Esophagus squamous epithelium (tissue), 5 donors: ENCODE data around the gene SMIM41. TPM values are rescaled to one million over a fixed set of nuclear protein-coding genes. Genes with fewer than 3 reads are reported as not detected.

Experiments used
- DNase-seq: peaks from one replicate; lab custom pipeline; 2025; lab: John Stamatoyannopoulos, UW
- H3K27ac ChIP-seq, 4 donors: fragments of 200-600 bp; sonication (generic); one replicate each; pipeline ENCODE4 v1.5.1; 2016 to 2019; ENCODE audit warnings: mild to moderate bottlenecking in 1 of 4
- H3K27me3 ChIP-seq, 4 donors: fragments of 200-600 bp; sonication (generic); 1 replicate in 3 of 4; 2 replicates in 1 of 4; pipeline versions ENCODE4 v1.5.1 to v1.6.0; 2017 to 2021; ENCODE audit warnings: antibody characterized with exemption in 1 of 4
- H3K36me3 ChIP-seq, 3 donors: fragments of 200-600 bp; sonication (generic); one replicate each; pipeline ENCODE4 v1.5.1; 2016 to 2019
- H3K4me1 ChIP-seq, 3 donors: fragments of 200-600 bp; sonication (generic); one replicate each; pipeline ENCODE4 v1.5.1; 2017 to 2019
- H3K4me3 ChIP-seq, 4 donors: fragments of 200-600 bp; sonication (generic); 1 replicate in 3 of 4; 2 replicates in 1 of 4; pipeline ENCODE4 v1.5.1; 2016 to 2019; ENCODE audit warnings: mild to moderate bottlenecking in 2 of 4, moderate library complexity in 1 of 4
- H3K9me3 ChIP-seq, 3 donors: fragments of 200-600 bp; sonication (generic); one replicate each; pipeline ENCODE4 v1.5.1; 2016 to 2019
- CTCF ChIP-seq, 6 experiments: fragments of 450-650 bp in 4 of 6; fragments of 200-600 bp in 2 of 6; sonication (generic) in 2 of 6; IDR thresholded peaks; one replicate each; pipeline ENCODE4 v1.5.1; 2016 to 2019; ENCODE audit warnings: antibody characterized with exemption in 6 of 6, mild to moderate bottlenecking in 4 of 6, moderate library complexity in 4 of 6
- POLR2A ChIP-seq, 4 donors: fragments of 450-650 bp; IDR thresholded peaks; one replicate each; pipeline ENCODE4 v1.6.1; 2017; ENCODE audit warnings: antibody characterized with exemption in 4 of 4, mild to moderate bottlenecking in 4 of 4, moderate library complexity in 3 of 4
- WGBS, 2 donors: methylation state at CpG; one replicate each; pipeline ENCODE4 v1.1.5; 2018; 5-methylcytosine and 5-hydroxymethylcytosine counted together
- intact Hi-C: fragments of 100-400 bp; cut with DNase I; formaldehyde crosslinking; loops from one replicate; pipeline ENCODE4 v1.15.0; 2022
- total RNA-seq, 4 donors: library from RNA; depleted of rRNA; stranded (reverse); fragments of >200 nt; gene quantifications; one replicate each; pipeline ENCODE4 v1.1.0, GENCODE V29; 2016
- donor health status: DM: yes; HTN: yes; CAD: no.

Gene SMIM41
- total RNA-seq, 4 donors from 2014 or later = 0.50 to 5.7 (median 1.8) TPM; not detected in 1

- Histone ChIP-seq H3K4me3 (no peak overlapping the region), H3K9me3 (no peaks in the 10 kb centered on the region), H3K36me3 (no peaks in the 10 kb centered on the region), H3K27ac (peak overlapping the region; percentile 44 to 85 (median 82)), H3K4me1 (peaks cover 13 to 61% (median 36%) of the 10 kb centered on the region in 3 donors), H3K27me3 (peaks cover 0 to 3% (median 0%) of the 10 kb centered on the region in 4 donors)
- intact Hi-C loops = no loop called here
- WGBS, 2 donors = 32 to 40% methylated on average over 11 to 14 of the region's 18 CpGs
- no peak for TF ChIP-seq CTCF (IDR thresholded peaks at IDR 0.05)
- no peak for DNase-seq
These were observed 35.1 kb upstream of the SMIM41 start for GRCh38 chr12:52044292-52044983.

GRCh38 chr12:52045794-52046199 lies 33.7 kb upstream of the SMIM41 start:
- no peak overlapping the region for H3K4me3 ChIP-seq
- H3K27me3 ChIP-seq = peaks cover 0 to 9% (median 0%) of the 10 kb centered on the region in 4 donors
- no peaks in the 10 kb centered on the region for H3K36me3 ChIP-seq
- H3K4me1 ChIP-seq = peaks cover 22 to 75% (median 44%) of the 10 kb centered on the region in 3 donors
- peak overlapping the region; percentile 44 to 85 (median 82) for H3K27ac ChIP-seq
- H3K9me3 ChIP-seq = no peaks in the 10 kb centered on the region
- 67% methylated on average over 1 of the region's 4 CpGs; no CpG with 5 or more reads in 1 of the 2 donors for WGBS, 2 donors
- TF ChIP-seq CTCF (IDR thresholded peaks at IDR 0.05) (no peak), POLR2A (IDR thresholded peaks at IDR 0.05) (no peak)
- intact Hi-C loops = no loop called here
- DNase-seq = no peak

GRCh38 chr12:52046859-52047258 lies 32.6 kb upstream of the SMIM41 start:
- peaks cover 30 to 79% (median 44%) of the 10 kb centered on the region in 3 donors for H3K4me1 ChIP-seq
- DNase-seq = no peak
- TF ChIP-seq CTCF (IDR thresholded peaks at IDR 0.05) = no peak
- TF ChIP-seq POLR2A (IDR thresholded peaks at IDR 0.05) = no peak
- no peaks in the 10 kb centered on the region for H3K36me3 ChIP-seq
- WGBS, 2 donors = 90 to 91% methylated on average over 7 of the region's 7 CpGs
- intact Hi-C loops = no loop called here
- no peaks in the 10 kb centered on the region for H3K9me3 ChIP-seq
- no peak overlapping the region for H3K4me3 ChIP-seq
- peaks cover 0 to 9% (median 0%) of the 10 kb centered on the region in 4 donors for H3K27me3 ChIP-seq
- peak overlapping the region in 1 of 4 donors; percentile 84 for H3K27ac ChIP-seq

- intact Hi-C loops = no loop called here
- H3K27ac ChIP-seq = no peak overlapping the region
- H3K4me1 ChIP-seq = peaks cover 26 to 81% (median 52%) of the 10 kb centered on the region in 3 donors
- H3K27me3 ChIP-seq = peaks cover 0 to 9% (median 0%) of the 10 kb centered on the region in 4 donors
- peaks cover 0 to under 1% (median 0%) of the 10 kb centered on the region in 3 donors for H3K36me3 ChIP-seq
- 70 to 80% methylated on average over 4 of the region's 4 CpGs for WGBS, 2 donors
- no peak for TF ChIP-seq CTCF (IDR thresholded peaks at IDR 0.05)
- TF ChIP-seq POLR2A (IDR thresholded peaks at IDR 0.05) = no peak
- DNase-seq = no peak
- no peak overlapping the region for H3K4me3 ChIP-seq
- H3K9me3 ChIP-seq = no peaks in the 10 kb centered on the region
These were observed 30.2 kb upstream of the SMIM41 start for GRCh38 chr12:52049286-52049685.

- intact Hi-C loops = no loop called here
- Histone ChIP-seq H3K36me3 (peaks cover 0 to 4% (median 3%) of the 10 kb centered on the region in 3 donors), H3K27me3 (peaks cover 0 to 9% (median 0%) of the 10 kb centered on the region in 4 donors), H3K9me3 (no peaks in the 10 kb centered on the region), H3K27ac (peak overlapping the region in 3 of 4 donors; percentile 88 to 98 (median 95)), H3K4me1 (peaks cover 26 to 79% (median 48%) of the 10 kb centered on the region in 3 donors), H3K4me3 (no peak overlapping the region)
- DNase-seq = no peak
- no peak for TF ChIP-seq CTCF (IDR thresholded peaks at IDR 0.05)
- TF ChIP-seq POLR2A (IDR thresholded peaks at IDR 0.05) = no peak
- WGBS, 2 donors = 82 to 91% methylated on average over 5 of the region's 5 CpGs
These were observed 29.8 kb upstream of the SMIM41 start for GRCh38 chr12:52049688-52050087.
